Activated CD4-positive, alpha-beta memory T cell treated with anti-CD3 and anti-CD28 coated beads, Interleukin-2, amount 10 ng/mL, durations not matched to agents 7 days and 5 days (primary cell): ENCODE data around the gene TRAF7. TPM values are rescaled to one million over a fixed set of nuclear protein-coding genes. Genes with fewer than 3 reads are reported as not detected.

Experiments used
- CTCF ChIA-PET: fragments of 350-600 bp; sonication (Branson Sonifier 250); formaldehyde crosslinking; loops from one replicate; lab custom pipeline; 2021; ENCODE audit warnings: antibody characterized with exemption, inconsistent platforms; lab: Charles Lee
- POLR2A ChIA-PET: fragments of 350-600 bp; sonication (Branson Sonifier 250); formaldehyde crosslinking; loops from one replicate; lab custom pipeline; 2021; ENCODE audit warnings: antibody characterized with exemption; lab: Charles Lee
- DNase-seq: peaks from one replicate; pipeline ENCODE4 v3.0.0-alpha.2; 2020
- H3K27ac Mint-ChIP-seq: one replicate; pipeline ENCODE4 v1.8.0; 2021; ENCODE audit warnings: mild to moderate bottlenecking, mixed read lengths
- H3K27me3 Mint-ChIP-seq: one replicate; pipeline ENCODE4 v1.8.0; 2021; ENCODE audit warnings: mixed read lengths
- H3K36me3 Mint-ChIP-seq: one replicate; pipeline ENCODE4 v1.8.0; 2021; ENCODE audit warnings: low read depth, mixed read lengths
- H3K4me1 Mint-ChIP-seq: one replicate; pipeline ENCODE4 v1.8.0; 2021; ENCODE audit warnings: mixed read lengths
- H3K4me3 Mint-ChIP-seq: one replicate; pipeline ENCODE4 v1.8.0; 2021; ENCODE audit warnings: mild to moderate bottlenecking, mixed read lengths
- H3K9me3 Mint-ChIP-seq: one replicate; pipeline ENCODE4 v1.8.0; 2021; ENCODE audit warnings: mixed read lengths
- total RNA-seq, 2 experiments: library from RNA; stranded (reverse); gene quantifications; one replicate each; pipeline ENCODE4 v1.2.3, GENCODE V29; 2021

TRAF7 gene
- total RNA-seq, 2 experiments from 2014 or later, result 57.3 to 60.3 TPM

GRCh38 chr16:2223942-2224486 is 68.4 kb downstream of the TRAF7 start:
- Mint-ChIP-seq H3K36me3 (peaks cover 3% of the 10 kb centered on the region), H3K9me3 (no peaks in the 10 kb centered on the region), H3K4me3 (peak overlapping the region; percentile 84), H3K27me3 (no peaks in the 10 kb centered on the region), H3K27ac (peak overlapping the region; percentile 65), H3K4me1 (peaks cover 22% of the 10 kb centered on the region)
- DNase-seq, result peak; percentile 43
- ChIA-PET POLR2A (interaction anchor here (0.6 to 2.2 kb wide), 3 partner anchors 10 to 309 kb away, joined by 3 to 13 read pairs (median 4); partner anchors contain the start of genes PGP and TRAF7), CTCF (no interaction called here)

DNA sequence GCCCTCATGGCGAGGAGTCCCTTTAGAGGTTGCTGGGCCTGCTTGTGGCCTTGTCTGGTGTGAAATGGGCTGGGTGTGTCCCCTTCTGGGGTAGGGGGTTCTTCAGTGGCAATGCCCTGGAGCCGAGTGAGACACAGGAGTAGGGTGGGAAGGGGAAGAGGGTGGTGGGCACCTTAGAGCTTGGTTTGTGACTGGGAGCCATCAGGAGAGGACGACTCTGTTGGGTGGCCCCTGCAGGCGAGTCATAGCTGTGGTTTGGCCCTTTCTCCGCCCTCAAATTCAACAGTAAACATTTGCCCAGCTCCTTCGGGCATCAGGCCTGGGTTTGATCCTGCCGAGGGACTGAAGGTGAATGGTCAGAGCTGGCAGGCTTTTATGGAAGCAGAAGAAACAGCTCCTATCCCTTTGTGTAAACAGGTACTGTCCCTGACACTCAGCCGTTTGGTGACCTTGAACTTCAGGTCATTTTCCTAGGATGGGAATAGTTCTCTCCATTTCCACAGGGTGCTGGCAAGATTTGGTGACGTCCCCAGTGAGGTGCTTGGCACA is 70.7 kb downstream of the TRAF7 start:
- no peak for DNase-seq
- ChIA-PET POLR2A (interaction anchor here (0.9 to 1.5 kb wide), 5 partner anchors 10 to 306 kb away, joined by 3 to 6 read pairs (median 3); partner anchors contain the start of genes DNASE1L2 and ECI1), CTCF (no interaction called here)
- Mint-ChIP-seq H3K36me3 (peaks cover 8% of the 10 kb centered on the region), H3K27me3 (no peaks in the 10 kb centered on the region), H3K9me3 (no peaks in the 10 kb centered on the region), H3K4me1 (peaks cover 22% of the 10 kb centered on the region), H3K27ac (no peak overlapping the region), H3K4me3 (no peak overlapping the region)

GRCh38 chr16:2226918-2227317 is 71.3 kb downstream of the TRAF7 start:
- ChIA-PET POLR2A (interaction anchor here (1.0 to 1.5 kb wide), 3 partner anchors 25 to 37 kb away, joined by 3 to 6 read pairs (median 3); partner anchors contain the start of gene ECI1), CTCF (no interaction called here)
- DNase-seq, result no peak
- Mint-ChIP-seq H3K4me3 (peak overlapping the region; percentile 10), H3K4me1 (peaks cover 22% of the 10 kb centered on the region), H3K36me3 (peaks cover 10% of the 10 kb centered on the region), H3K9me3 (no peaks in the 10 kb centered on the region), H3K27me3 (no peaks in the 10 kb centered on the region), H3K27ac (no peak overlapping the region)

Other genes with a start within 250 kb of the TRAF7 start
- gene HS3ST6, start 237.4 kb upstream of the TRAF7 start, total RNA-seq, result not detected
- 10 to 100 TPM; 17.9 TPM for gene MSRB1, start 212.6 kb upstream of the TRAF7 start, total RNA-seq
- gene RPL3L, start 201.1 kb upstream of the TRAF7 start, total RNA-seq, result not detected
- gene NDUFB10, start 196.2 kb upstream of the TRAF7 start, total RNA-seq, result 100 to 1,000 TPM; 131 to 138 TPM
- gene RPS2, start 191.0 kb upstream of the TRAF7 start, total RNA-seq, result 1,000 to 10,000 TPM; 2,364 to 2,405 TPM
- gene RNF151, start 188.9 kb upstream of the TRAF7 start, total RNA-seq, result not detected
- gene TBL3, start 183.7 kb upstream of the TRAF7 start, total RNA-seq, result 10 to 100 TPM; 27.7 to 28.7 TPM
- gene NOXO1, start 174.3 kb upstream of the TRAF7 start, total RNA-seq, result under 1 TPM in 1 of 2 experiments, not detected in 1; 0.23 TPM
- gene GFER, start 171.6 kb upstream of the TRAF7 start, total RNA-seq, result 10 to 100 TPM; 29.1 to 32.0 TPM
- 10 to 100 TPM; 12.3 to 12.6 TPM for gene SYNGR3, start 165.8 kb upstream of the TRAF7 start, total RNA-seq
- gene ZNF598, start 146.0 kb upstream of the TRAF7 start, total RNA-seq, result 10 to 100 TPM; 52.1 to 53.6 TPM
- gene NPW, start 136.0 kb upstream of the TRAF7 start, total RNA-seq, result under 1 TPM; 0.48 to 0.65 TPM
- gene NHERF2, start 128.9 kb upstream of the TRAF7 start, total RNA-seq, result under 1 TPM; 0.85 to 0.96 TPM
- 10 to 100 TPM; 22.5 to 24.5 TPM for gene NTHL1, start 107.9 kb upstream of the TRAF7 start, total RNA-seq
- gene TSC2, start 107.8 kb upstream of the TRAF7 start, total RNA-seq, result 10 to 100 TPM; 88.4 to 90.1 TPM
- gene PKD1, start 19.9 kb upstream of the TRAF7 start, total RNA-seq, result 10 to 100 TPM; 60.5 to 69.6 TPM
- gene RAB26, start 7.2 kb upstream of the TRAF7 start, total RNA-seq, result 1 to 10 TPM in 1 of 2 experiments, under 1 TPM in 1; 0.83 to 1.1 TPM
- gene CASKIN1, start 40.8 kb downstream of the TRAF7 start, total RNA-seq, result 1 to 10 TPM in 1 of 2 experiments, under 1 TPM in 1; 0.18 to 1.4 TPM
- 10 to 100 TPM; 32.6 to 33.7 TPM for gene MLST8, start 49.7 kb downstream of the TRAF7 start, total RNA-seq
- gene BRICD5, start 55.1 kb downstream of the TRAF7 start, total RNA-seq, result 10 to 100 TPM; 10.3 to 12.5 TPM
- gene PGP, start 59.1 kb downstream of the TRAF7 start, total RNA-seq, result 10 to 100 TPM; 17.9 to 19.2 TPM
- 10 to 100 TPM; 26.3 to 29.4 TPM for gene E4F1, start 67.8 kb downstream of the TRAF7 start, total RNA-seq
- 1 to 10 TPM; 2.0 to 2.3 TPM for gene DNASE1L2, start 80.7 kb downstream of the TRAF7 start, total RNA-seq
- 10 to 100 TPM; 43.0 to 44.8 TPM for gene ECI1, start 95.8 kb downstream of the TRAF7 start, total RNA-seq
- 100 to 1,000 TPM; 218 to 222 TPM for gene RNPS1, start 112.3 kb downstream of the TRAF7 start, total RNA-seq
- gene ABCA3, start 184.9 kb downstream of the TRAF7 start, total RNA-seq, result 1 to 10 TPM; 8.3 to 8.7 TPM